OCI-LY7 (cell line): ENCODE results near the gene CLIC4. TPM values are rescaled to one million over a fixed set of nuclear protein-coding genes. Genes with fewer than 3 reads are reported as not detected.
"Not testable (repeated sequence)": the region's sequence is repeated elsewhere in the genome, so short reads cannot be mapped to it uniquely, and the experiment has no call there.

Experiments
- BruUV-seq: library from RNA; stranded (reverse); fragments of 400-500 nt; replicated peaks from 2 replicates; lab custom pipeline; 2021; lab: Mats Ljungman, UMichigan
- CTCF ChIA-PET: fragments of 300-600 bp; sonication (Branson Sonifier 250); formaldehyde crosslinking; loops from one replicate; lab custom pipeline; 2022; ENCODE audit warnings: antibody characterized with exemption; ENCODE audit not compliant: unreplicated experiment; lab: Charles Lee
- POLR2A ChIA-PET: fragments of 300-600 bp; sonication (Branson Sonifier 250); formaldehyde crosslinking; loops from one replicate; lab custom pipeline; 2022; ENCODE audit warnings: antibody characterized with exemption; lab: Charles Lee
- DNase-seq: peaks from one replicate; pipeline ENCODE4 v3.0.0-alpha.2; 2015; ENCODE audit warnings: low spot score
- H2AFZ ChIP-seq: fragments of 200-600 bp; sonication (generic), shearing (Covaris generic); 2 replicates; pipeline ENCODE4 v1.6.1; 2014; ENCODE audit warnings: mild to moderate bottlenecking, antibody characterized with exemption, low read length, moderate library complexity
- H3K27ac ChIP-seq: fragments of 200-600 bp; sonication (generic); 2 replicates; pipeline ENCODE4 v1.5.1; 2014; ENCODE audit warnings: mixed run types, low read depth, mild to moderate bottlenecking, moderate library complexity, low read length, inconsistent platforms; ENCODE audit not compliant: poor library complexity, severe bottlenecking
- H3K36me3 ChIP-seq: fragments of 200-600 bp; sonication (generic); 2 replicates; pipeline ENCODE4 v1.6.1; 2014; ENCODE audit warnings: mild to moderate bottlenecking, antibody characterized with exemption, low read length, moderate library complexity, mixed read lengths; ENCODE audit not compliant: insufficient read depth
- H3K4me1 ChIP-seq: fragments of 200-600 bp; sonication (generic); 2 replicates; pipeline ENCODE4 v1.5.1; 2014; ENCODE audit warnings: mild to moderate bottlenecking, low read length; ENCODE audit not compliant: insufficient read depth, poor library complexity, severe bottlenecking
- H3K4me2 ChIP-seq: fragments of 200-600 bp; sonication (generic); 2 replicates; pipeline ENCODE4 v1.6.1; 2014; ENCODE audit warnings: mild to moderate bottlenecking, low read length
- H3K4me3 ChIP-seq: fragments of 200-600 bp; sonication (generic); 2 replicates; pipeline ENCODE4 v1.5.1; 2014; ENCODE audit warnings: mild to moderate bottlenecking, low read depth, low read length; ENCODE audit not compliant: poor library complexity, severe bottlenecking
- H3K79me2 ChIP-seq: fragments of 200-600 bp; sonication (generic); 2 replicates; pipeline ENCODE4 v1.6.1; 2016; ENCODE audit warnings: low read depth, mild to moderate bottlenecking, low read length, moderate library complexity, mixed read lengths; ENCODE audit not compliant: insufficient read depth
- H3K9me2 ChIP-seq: fragments of 200-600 bp; sonication (generic); 2 replicates; pipeline ENCODE4 v1.6.1; 2016; ENCODE audit warnings: mild to moderate bottlenecking, low read length, mixed read lengths; ENCODE audit not compliant: insufficient read depth
- H3K9me3 ChIP-seq: fragments of 200-600 bp; sonication (generic); 2 replicates; pipeline ENCODE4 v1.6.1; 2014; ENCODE audit warnings: mild to moderate bottlenecking, mixed run types, low read length, mixed read lengths
- H4K20me1 ChIP-seq: fragments of 200-600 bp; sonication (generic); 2 replicates; pipeline ENCODE4 v1.6.1; 2014; ENCODE audit warnings: mild to moderate bottlenecking, antibody characterized with exemption, low read length, moderate library complexity, mixed read lengths; ENCODE audit not compliant: insufficient read depth
- EZH2phosphoT487 ChIP-seq: fragments of 200-600 bp; sonication (generic); IDR thresholded peaks from 2 replicates; pipeline ENCODE4 v1.6.1; 2018; ENCODE audit warnings: low read depth, borderline replicate concordance, mild to moderate bottlenecking, mixed run types, antibody characterized with exemption, low read length, moderate library complexity, mixed read lengths
- intact Hi-C: fragments of 100-400 bp; cut with micrococcal nuclease; formaldehyde crosslinking; loops from one replicate; pipeline ENCODE4 v1.10.0; 2022; ENCODE audit not compliant: unreplicated experiment
- total RNA-seq, 2 experiments: library from RNA; depleted of rRNA in 1 of 2; stranded (reverse); fragments of >200 nt in 1 of 2; shearing (Covaris generic) in 1 of 2; gene quantifications; 2 replicates each; pipeline ENCODE4 v1.2.3, GENCODE V29; 2014 to 2022
- TF ChIP-seq, protein P1 (sequence below): fragments of 200-600 bp; sonication (generic); conservative IDR thresholded peaks from 2 replicates; pipeline ENCODE4 v1.5.1; 2014; ENCODE audit warnings: mild to moderate bottlenecking, antibody characterized with exemption, low read length, moderate library complexity, mixed read lengths

CLIC4 gene
- total RNA-seq, 2 experiments from 2014 or later = 35.5 to 116 TPM

DNA sequence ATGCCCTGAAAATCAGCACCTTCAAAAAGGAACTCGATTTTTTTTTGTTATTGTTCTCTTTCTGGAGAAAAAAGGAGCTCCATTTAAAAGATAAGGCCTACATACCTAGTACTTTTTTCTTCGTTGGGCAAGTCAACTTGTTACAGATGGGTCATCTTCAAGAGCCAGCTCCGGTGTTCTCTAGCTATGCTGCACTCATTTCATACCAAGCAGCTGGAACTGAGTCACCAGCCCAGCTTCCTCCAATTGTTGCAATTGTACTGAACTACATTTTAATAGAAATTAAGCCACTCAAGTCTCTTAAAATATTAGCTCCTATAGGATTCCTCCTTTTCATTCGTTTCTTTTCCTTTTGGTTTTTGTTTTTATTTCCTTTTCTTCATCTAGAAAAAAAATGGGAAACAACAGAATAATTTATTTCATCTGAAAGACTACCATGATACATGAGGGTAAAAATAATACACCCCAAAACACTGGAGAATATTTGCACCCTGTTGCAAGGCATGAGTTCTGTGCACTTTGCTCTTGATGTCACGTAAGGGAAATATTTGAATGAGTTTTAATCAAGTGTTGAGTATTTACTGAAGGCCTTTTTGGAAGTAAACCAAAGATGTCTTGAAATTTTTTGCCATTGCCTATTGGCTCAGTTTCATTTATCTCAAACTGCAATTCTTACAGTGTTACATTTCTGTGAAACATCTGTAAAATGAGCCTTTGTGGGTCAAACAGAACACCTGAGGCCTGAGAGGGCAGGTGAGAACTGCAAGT lies 60.5 kb downstream of the CLIC4 start:
- intact Hi-C loops = no loop called here
- DNase-seq = no peak
- Histone ChIP-seq H3K36me3 (peaks cover 75% of the 10 kb centered on the region), H3K9me2 (no peaks in the 10 kb centered on the region), H3K79me2 (peaks cover 73% of the 10 kb centered on the region), H3K4me2 (no peak overlapping the region), H3K9me3 (peaks cover 8% of the 10 kb centered on the region; the same call in 1 of the 2 replicates), H3K27ac (no peak overlapping the region), H4K20me1 (peaks cover 8% of the 10 kb centered on the region; the same call in 1 of the 2 replicates), H3K4me1 (peaks cover 34% of the 10 kb centered on the region), H2AFZ (no peak overlapping the region), H3K4me3 (no peak overlapping the region)
- CTCF ChIA-PET = no interaction called here
- no TSS peak for BruUV-seq
- POLR2A ChIA-PET = interaction anchor here (0.6 to 1.7 kb wide), 5 partner anchors 16 to 61 kb away, joined by 3 to 4 read pairs (median 3); partner anchors contain the start of gene CLIC4
- no peak for TF ChIP-seq EZH2phosphoT487
- TF ChIP-seq, protein P1, sequence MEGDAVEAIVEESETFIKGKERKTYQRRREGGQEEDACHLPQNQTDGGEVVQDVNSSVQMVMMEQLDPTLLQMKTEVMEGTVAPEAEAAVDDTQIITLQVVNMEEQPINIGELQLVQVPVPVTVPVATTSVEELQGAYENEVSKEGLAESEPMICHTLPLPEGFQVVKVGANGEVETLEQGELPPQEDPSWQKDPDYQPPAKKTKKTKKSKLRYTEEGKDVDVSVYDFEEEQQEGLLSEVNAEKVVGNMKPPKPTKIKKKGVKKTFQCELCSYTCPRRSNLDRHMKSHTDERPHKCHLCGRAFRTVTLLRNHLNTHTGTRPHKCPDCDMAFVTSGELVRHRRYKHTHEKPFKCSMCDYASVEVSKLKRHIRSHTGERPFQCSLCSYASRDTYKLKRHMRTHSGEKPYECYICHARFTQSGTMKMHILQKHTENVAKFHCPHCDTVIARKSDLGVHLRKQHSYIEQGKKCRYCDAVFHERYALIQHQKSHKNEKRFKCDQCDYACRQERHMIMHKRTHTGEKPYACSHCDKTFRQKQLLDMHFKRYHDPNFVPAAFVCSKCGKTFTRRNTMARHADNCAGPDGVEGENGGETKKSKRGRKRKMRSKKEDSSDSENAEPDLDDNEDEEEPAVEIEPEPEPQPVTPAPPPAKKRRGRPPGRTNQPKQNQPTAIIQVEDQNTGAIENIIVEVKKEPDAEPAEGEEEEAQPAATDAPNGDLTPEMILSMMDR = no peak

DNA sequence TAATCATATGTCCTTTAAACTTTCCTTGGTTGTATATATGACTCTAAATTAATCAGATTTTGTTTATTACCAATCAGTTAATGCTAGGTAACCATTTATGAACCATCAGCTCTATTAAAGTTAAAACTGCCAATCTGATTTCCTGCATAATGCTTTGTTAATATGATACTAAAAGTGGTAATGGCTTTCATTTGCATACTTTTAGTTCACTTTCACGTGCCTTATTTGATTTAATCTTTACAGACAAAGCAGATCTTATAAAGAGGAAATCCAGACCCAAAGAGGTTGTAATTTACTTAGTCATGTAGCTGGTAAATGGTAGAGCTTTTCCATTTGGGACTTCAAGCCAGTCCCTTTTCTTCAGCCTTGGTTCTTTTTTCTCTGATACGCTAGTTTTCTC lies 61.3 kb downstream of the CLIC4 start:
- Histone ChIP-seq H3K4me3 (no peak overlapping the region), H4K20me1 (peaks cover 8% of the 10 kb centered on the region; the same call in 1 of the 2 replicates), H3K4me2 (peak overlapping the region; percentile 19; the same call in 1 of the 2 replicates), H3K79me2 (peaks cover 71% of the 10 kb centered on the region), H3K36me3 (peaks cover 70% of the 10 kb centered on the region), H3K27ac (no peak overlapping the region), H3K9me2 (no peaks in the 10 kb centered on the region), H2AFZ (no peak overlapping the region), H3K9me3 (peaks cover 8% of the 10 kb centered on the region; the same call in 1 of the 2 replicates), H3K4me1 (peaks cover 25% of the 10 kb centered on the region)
- TF ChIP-seq EZH2phosphoT487 = no peak
- TF ChIP-seq, protein P1 = no peak
- POLR2A ChIA-PET = interaction anchor here (0.6 to 1.7 kb wide), 4 partner anchors 15 to 171 kb away, joined by 3 to 4 read pairs (median 3); partner anchors contain the start of gene CLIC4
- CTCF ChIA-PET = no interaction called here
- BruUV-seq = no TSS peak
- no peak for DNase-seq
- intact Hi-C loops = no loop called here

DNA sequence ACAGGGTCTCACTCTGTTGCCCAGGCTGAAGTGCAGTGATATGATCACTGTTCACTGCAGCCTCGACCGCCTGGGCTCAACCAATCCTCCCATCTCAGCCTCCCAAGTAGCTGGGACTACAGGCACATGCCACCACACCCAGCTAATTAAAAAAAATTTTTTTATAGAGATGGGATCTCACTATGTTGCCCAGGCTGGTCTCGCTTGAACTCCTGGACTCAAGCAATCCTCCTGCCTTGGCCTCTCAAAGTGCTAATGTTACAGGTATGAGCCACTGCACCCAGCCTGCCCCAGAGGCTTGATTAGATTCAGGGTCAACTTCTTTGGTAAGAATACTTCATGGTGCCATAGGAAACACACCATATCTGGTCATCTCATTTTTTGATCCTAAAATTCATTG lies 66.2 kb downstream of the CLIC4 start:
- DNase-seq, H3K9me3 ChIP-seq, H3K4me3 ChIP-seq, H3K4me2 ChIP-seq, H2AFZ ChIP-seq, H3K9me2 ChIP-seq, CTCF ChIA-PET, H3K27ac ChIP-seq, BruUV-seq, H4K20me1 ChIP-seq, POLR2A ChIA-PET, intact Hi-C loops: not testable (repeated sequence)
- Histone ChIP-seq H3K79me2 (peaks cover 43% of the 10 kb centered on the region), H3K36me3 (peaks cover 62% of the 10 kb centered on the region), H3K4me1 (peaks cover 15% of the 10 kb centered on the region)

DNA sequence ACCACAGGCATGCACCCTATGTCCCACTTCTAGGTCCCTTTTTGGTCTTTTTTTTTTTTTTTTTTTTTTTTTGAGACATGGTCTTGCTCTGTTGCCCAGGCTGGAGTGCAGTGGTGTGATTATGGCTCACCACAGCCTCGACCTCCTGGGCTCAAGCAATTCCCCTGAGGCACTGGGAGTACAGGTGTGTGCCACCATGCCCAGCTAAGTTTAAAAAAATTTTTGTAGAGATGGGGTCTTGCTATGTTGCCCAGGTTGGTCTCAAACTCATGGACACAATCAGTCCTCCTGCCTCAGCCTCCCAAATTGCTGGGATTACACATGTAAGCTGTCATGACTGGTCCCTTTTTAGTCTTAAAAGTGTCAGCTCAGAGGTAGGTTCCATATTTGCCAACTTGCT lies 75.0 kb downstream of the CLIC4 start:
- H3K4me1 ChIP-seq = peaks cover 32% of the 10 kb centered on the region
- BruUV-seq, H3K4me2 ChIP-seq, H2AFZ ChIP-seq, CTCF ChIA-PET, H3K9me3 ChIP-seq, H3K27ac ChIP-seq, H3K4me3 ChIP-seq, intact Hi-C loops, H4K20me1 ChIP-seq, H3K9me2 ChIP-seq: not testable (repeated sequence)
- DNase-seq = peak; percentile 55
- H3K36me3 ChIP-seq = peaks cover 54% of the 10 kb centered on the region
- POLR2A ChIA-PET = interaction anchor here (0.6 kb wide), 1 partner anchor 107 kb away, joined by 4 read pairs; no protein-coding TSS in a partner anchor
- H3K79me2 ChIP-seq = peaks cover 57% of the 10 kb centered on the region
